NCI-H2081 treated with DMSO at 0.1 percent for 48 hours (cell line): ENCODE data around the gene SEC14L6.
A peak's percentile ranks its signal among the peaks of the same experiment; 100 is the strongest.
"Not testable (repeated sequence)": the region's sequence is repeated elsewhere in the genome, so short reads cannot be mapped to it uniquely, and the experiment has no call there.

Experiments
- DNase-seq: peaks from one replicate; lab custom pipeline; 2025; lab: John Stamatoyannopoulos, UW

Gene SEC14L6

DNA sequence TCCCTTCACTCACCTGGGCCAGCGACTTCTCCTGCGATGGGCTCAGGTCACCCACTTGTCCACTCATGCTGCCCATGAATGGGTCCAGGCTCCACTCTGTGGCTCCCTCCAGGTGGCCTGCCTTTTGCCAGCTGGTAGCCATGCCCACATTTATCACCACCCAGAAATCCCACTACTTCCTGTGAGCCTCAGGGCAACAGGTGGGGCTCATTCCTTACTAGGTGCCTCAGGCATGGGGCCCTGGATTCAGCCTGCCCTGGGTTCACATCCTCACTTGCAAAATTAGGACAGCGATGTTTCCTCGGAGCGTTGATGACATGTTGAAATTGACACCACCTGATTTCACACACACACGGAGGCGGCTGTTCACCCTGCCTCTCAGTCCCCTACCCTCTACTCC is at the start of gene SEC14L6:
TSS of gene SEC14L6 (minus strand) at position 126 of the 400 bp plus-strand sequence. CDS start at position 67, 59 bp downstream.
- DNase-seq, result no peak

GRCh38 chr22:30596199-30596598 is 49.7 kb upstream of the SEC14L6 start:
- no peak for DNase-seq

DNA sequence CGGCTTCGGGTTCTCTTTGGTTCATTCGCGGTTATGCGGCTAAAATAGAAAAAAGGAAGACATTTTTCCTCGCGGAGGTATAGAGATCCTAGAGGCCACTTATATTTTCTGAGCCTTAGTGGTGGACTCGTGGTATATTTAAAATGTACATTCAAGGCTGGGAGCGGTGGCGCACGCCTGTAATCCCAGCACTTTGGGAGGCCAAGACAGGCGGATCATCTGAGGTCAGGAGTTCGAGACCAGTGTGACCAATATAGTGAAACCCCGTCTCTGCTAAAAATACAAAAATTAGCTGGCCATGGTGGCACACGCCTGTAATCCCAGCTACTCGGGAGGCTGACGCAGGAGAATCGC is 45.8 kb upstream of the SEC14L6 start:
- DNase-seq, result not testable (repeated sequence)

DNA sequence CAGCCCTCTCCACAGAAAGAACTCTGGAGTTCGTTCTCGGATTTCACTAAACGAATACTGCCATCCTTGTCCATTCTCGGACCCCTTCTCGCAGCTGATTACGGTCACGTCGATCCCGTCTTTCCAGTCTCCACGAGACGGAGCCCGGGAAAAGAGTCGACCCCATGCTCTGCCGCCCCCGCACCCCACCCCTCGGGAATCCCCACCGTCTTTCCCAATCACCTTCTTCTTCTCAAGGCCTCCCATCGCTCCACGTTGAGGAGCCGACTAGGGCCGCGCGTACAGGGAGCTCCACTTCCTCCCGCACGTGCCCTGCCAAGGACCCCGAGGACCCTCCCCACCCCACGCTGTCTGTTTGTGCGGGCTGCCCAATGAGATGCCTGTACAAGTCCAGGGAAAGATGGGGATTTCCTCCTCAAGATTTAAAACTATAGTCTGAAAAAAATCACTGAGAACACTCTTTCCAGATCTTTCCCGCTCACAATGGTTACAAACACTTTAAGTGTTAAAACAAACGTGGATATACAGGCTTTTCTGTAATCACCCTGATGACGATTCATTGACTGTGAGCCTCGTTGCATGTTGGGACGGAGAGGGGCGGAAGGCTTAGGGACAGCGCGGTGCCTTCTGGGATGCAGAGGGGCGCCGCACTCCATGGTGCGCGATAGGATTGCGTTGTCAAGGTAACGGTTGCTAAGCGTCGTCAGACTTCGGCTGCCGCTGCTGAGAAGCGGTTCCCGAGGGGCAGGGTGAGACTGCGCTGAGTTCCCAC is 45.2 kb upstream of the SEC14L6 start, which contains the start of gene PES1:
TSS of gene PES1 (minus strand) at position 323 of the 772 bp plus-strand sequence. CDS start at position 246, 77 bp downstream.
- peak; percentile 87 for DNase-seq

GRCh38 chr22:30591191-30591587 is 44.6 kb upstream of the SEC14L6 start:
- no peak for DNase-seq

- DNase-seq, result no peak
Measured at GRCh38 chr22:30586414-30586813, 39.9 kb upstream of the SEC14L6 start.

DNA sequence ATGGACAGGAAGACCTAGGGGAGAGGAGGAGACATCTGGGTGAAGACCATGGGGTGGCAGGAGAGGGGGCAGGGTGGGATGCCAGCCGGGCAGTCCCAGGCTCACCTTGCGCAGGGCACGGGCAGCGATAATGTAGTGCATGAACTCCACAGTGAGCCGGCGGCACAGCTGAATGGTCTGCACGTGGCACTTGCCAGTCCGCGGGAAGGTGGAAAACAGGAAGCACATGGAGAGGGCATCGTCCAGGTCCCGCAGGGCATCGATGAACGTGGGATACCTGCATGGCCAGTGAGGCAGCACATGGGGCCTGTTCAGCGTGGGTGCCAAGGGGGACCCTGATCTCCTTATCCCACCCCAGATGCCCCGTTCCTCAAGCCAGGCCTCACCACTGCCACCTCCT is 37.9 kb upstream of the SEC14L6 start:
- DNase-seq, result no peak

DNA sequence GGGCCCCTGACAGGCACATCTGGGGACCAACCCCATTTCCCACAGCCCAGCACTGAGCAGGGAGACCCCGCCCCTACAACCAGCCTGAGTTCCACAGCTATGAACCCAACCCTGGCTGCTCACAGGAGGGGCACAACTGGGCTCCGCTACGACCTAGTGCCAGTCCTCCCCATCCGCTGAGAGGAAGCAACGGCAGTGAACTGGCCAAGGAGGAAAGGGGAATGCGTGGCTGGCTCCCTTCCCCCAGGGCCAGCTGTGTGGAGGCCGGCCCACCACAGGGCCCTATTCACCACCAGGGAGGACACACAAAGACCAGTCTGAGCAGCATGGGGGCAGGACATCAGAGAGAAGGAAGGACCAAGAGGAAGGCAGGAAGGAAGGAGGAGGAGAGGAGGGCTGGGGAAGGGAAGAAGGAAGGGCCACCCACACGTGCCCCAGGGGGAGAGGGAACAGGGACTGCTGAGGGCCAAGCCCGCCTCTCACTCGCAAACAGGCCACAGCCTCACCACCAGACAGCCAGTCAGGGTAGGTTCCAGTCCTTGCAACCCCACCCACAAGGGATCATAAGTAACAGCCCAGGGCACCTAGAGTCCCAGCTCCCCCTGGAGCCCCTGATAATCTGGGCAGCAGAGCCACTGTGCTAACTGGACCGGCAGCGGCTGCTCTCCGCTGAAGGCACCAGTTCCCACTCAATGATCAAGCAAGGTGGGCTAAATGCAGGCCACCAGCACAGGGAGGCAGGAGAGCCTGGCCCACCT is 36.4 kb upstream of the SEC14L6 start:
- no peak for DNase-seq

- no peak for DNase-seq
Measured at GRCh38 chr22:30582051-30582450, 35.5 kb upstream of the SEC14L6 start.

- DNase-seq, result no peak
Measured at GRCh38 chr22:30580896-30581295, 34.4 kb upstream of the SEC14L6 start.

DNA sequence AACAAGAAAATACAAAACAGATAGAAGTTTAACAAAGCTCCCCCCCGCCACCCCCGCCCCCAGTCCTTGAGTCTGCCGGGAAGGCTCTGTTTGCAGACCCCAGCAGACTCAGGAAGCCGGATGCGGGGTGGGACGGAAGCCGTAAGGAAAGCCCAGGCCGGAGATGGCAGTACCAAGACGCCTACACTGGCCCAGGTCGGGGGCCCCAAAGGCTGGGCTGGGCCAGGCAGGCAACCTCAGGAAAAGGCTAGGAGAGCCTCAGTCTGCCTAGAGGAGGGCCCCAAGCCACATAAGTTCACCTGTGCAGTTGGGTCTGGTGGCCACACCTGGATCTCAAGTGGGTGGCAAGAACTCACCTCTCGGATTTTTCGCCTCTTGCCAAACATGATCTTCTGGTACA is 31.9 kb upstream of the SEC14L6 start:
- DNase-seq, result no peak

DNA sequence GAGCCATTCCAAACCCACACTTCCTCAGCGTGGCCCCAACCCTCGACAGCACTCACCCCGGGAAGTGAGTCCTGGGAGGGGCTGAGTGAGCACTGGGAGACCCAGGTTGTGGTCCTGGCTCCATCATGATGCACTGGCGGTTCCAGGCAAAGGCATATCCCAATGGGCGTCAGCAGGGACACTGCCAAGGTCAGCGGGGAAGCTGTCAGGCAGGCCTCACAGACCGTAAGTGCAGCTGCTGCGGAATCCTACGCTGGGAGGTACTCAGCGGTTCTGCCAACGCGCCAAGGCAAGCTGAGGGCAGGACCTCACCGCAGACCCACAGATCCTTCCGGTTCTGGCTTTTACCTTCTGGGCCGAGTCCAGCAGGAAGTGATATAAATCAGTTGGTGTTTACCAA is 29.3 kb upstream of the SEC14L6 start:
- no peak for DNase-seq

DNA sequence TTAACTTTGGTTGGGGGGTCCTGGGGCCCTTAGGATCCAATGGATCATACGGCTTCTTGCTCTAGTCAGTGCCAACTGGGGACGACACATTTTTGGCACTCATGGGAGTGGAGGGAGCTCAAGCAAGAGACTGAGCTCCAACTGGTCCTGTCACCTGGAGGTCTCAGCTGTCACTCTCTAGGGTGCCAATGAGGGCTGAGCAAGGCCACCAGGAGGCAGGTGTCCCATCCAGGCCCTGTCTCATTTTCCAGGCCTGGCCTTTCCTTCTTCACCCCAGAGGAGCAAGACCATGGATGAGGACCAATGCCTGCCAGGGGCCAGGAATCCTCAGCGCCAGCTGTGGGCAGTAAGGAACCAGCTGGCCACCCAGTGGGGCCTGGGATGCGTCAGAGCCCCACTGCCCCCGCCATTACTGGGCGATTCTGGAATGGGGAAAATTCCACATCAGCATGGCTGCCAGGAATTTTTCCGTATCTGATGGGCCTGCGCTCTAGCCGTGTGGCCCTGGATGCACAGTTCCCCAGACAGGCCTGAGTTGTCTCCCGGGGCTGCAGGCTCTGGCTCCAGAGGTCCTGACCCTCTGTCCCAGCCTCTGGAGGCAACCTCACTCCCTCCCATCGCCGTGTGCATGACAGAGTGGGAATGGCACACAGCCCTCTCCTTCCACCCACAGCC is 28.6 kb upstream of the SEC14L6 start:
- no peak for DNase-seq

DNA sequence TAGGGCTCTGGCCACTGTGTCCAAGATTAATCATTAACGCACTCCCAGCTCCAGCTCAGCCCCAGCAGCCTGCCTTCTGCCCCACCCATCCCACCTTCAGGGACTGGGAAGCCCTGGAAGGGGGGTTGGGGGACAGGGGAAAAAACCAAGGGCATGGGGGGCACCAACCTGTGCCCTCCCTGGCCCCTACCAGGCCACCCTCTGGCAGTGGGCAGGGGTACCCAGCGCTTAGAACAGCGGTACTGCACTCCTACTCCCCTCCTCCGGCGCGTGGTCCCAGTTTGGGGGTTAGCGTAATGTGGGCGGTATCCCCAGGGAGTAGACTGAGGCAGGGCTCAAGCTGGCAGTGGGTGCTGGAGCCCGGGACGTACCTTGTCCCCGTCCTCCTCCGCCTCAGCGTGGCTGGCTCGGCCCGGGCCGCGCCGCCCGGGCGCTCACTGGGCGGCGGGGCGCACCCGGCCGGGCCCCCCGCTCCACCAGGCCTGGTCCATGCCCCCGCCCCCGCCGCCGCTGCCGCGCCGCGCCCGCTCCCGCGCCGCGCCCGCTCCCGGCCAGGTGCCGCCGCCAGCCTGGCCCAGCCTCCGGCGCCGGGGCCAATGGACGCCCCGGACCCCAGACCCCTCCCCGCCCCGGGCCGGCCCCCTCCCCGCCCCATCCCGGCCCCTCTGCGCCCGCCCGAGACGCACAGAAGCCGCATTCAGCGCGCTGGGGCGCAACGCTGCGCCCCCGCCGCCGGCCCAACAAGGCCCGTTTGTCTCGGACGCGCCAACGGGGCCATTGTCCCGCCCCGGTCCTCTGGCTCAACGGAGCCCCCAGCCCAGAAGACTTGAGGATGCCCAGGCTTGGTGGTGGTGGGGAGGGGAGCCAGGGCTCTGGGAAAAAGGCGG is 27.8 kb upstream of the SEC14L6 start, which contains the start of gene GAL3ST1:
TSS of gene GAL3ST1 (minus strand) at position 571 of the 887 bp plus-strand sequence. CDS start 17,273 bp downstream, outside the sequence.
- no peak for DNase-seq

DNA sequence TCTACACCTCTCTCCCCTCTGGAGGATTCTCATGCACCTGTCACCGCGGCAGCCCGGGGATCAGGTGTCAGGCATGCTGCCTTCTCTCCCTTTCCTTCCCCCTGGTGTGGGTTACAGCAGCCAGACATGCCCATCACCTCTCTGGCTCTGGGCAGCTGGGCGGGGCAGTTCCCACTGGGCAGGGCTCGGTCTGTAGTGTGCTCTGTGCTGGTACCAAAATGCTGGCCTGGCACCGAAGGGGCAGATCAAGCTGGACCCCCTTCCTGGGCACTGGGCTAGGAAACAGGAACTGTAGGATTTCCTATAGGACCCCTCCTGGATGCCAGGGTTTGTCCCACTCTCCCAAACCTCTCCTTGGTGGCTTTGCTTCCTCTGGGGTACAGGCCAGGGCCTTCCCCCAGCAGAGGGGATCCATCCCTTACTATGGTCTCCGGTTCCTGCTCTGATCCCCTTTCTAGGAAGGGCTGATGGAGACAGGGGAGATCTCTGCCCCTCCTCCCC is 27.1 kb upstream of the SEC14L6 start:
- DNase-seq, result no peak

DNA sequence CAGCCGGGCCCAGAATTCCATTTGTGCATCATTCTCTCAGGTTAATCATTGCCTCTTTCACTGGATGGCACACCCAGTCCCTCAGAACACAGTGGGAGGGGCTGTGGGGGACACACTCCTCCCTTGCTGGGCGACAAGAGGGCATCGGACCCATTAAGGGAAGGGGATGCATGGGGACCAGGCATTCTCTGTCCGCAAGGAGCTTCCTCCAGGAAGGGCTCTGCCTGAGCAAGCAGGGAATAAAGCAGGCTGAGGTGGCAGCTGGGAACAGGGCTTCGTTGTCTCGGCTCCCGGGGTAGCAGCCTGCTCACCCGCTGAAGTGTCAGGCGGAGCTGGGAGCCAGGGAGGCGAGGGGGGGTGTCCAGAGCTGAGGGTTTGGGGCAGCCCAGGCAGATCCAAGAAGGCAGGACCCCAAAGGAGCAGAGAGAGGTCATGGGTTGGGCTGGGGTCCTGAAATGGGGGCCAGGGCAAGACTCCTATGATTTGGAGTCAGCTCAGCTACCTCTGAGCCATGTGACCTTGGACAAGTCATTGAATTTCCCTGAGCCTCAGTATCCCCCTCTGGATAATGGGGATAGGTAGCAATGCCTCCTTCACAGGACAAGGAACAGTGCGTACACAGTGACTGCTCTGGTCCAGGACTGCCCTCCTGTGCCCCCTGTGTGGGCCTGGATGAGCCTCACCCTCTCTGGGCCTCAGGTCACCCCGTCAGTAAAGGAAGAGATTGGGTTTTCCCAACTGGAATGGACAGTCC is 26.5 kb upstream of the SEC14L6 start:
- no peak for DNase-seq

GRCh38 chr22:30572210-30572609 is 25.7 kb upstream of the SEC14L6 start:
- no peak for DNase-seq

- no peak for DNase-seq
Measured at GRCh38 chr22:30569674-30570202, 23.2 kb upstream of the SEC14L6 start.

DNA sequence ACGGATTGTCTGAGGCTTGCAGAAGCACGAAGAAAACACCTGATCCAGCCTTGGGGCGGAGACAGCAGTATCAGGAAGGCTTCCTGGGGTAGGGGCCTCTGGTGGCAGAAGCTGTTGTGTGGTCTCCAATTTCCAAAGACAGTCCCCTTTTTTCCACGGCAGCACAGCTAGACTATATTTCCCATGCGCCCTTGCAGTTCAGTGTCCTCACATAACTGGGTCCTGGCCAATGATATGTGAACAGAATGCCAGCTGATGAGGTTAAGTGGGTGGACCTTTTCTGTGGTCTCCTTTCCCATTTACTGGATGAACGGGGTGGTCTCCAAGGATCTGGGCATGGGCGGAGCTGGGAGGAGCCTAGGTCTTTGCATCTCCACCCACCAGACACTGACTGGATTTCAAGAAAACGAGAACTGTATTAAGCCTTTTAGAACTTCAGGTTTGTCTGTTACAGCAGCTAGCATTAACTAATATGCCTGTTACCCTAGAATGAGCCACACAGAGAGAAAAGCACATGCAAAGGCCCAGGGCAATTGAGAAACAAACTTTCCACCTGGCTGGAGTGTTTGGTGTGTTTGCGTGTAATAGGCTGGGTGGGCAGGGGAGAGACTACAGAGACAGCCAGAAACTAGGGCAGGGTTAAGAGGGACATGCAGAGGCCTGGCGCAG is 21.7 kb upstream of the SEC14L6 start:
- DNase-seq, result no peak

GRCh38 chr22:30567277-30567676 is 20.7 kb upstream of the SEC14L6 start:
- not testable (repeated sequence) for DNase-seq
